Liver (tissue), 9 donors: ENCODE measurements around the gene NPC1L1. TPM values are rescaled to one million over a fixed set of nuclear protein-coding genes. Genes with fewer than 3 reads are reported as not detected.

Experiments
- DNase-seq: peaks from one replicate; pipeline ENCODE4 v3.0.0-alpha.2; 2017; ENCODE audit warnings: low spot score
- H3K27ac ChIP-seq, 2 donors: one replicate each; pipeline ENCODE4 v1.7.0; 2013; ENCODE audit warnings: inconsistent platforms in 2 of 2, low read length in 2 of 2, control low read depth in 1 of 2, low read depth in 1 of 2, mild to moderate bottlenecking in 1 of 2
- H3K27me3 ChIP-seq, 4 donors: one replicate each; pipeline versions ENCODE4 v1.6.1 to v1.7.0; 2013; ENCODE audit warnings: low read length in 3 of 4, inconsistent platforms in 1 of 4, mild to moderate bottlenecking in 1 of 4, moderate library complexity in 1 of 4; ENCODE audit not compliant: control insufficient read depth in 4 of 4, insufficient read depth in 4 of 4
- H3K36me3 ChIP-seq, 4 donors: one replicate each; pipeline versions ENCODE4 v1.6.1 to v1.7.0; 2013; ENCODE audit warnings: low read length in 3 of 4, mild to moderate bottlenecking in 3 of 4, low read depth in 1 of 4, moderate library complexity in 1 of 4; ENCODE audit not compliant: control insufficient read depth in 4 of 4, insufficient read depth in 3 of 4
- H3K4me1 ChIP-seq, 4 donors: one replicate each; pipeline versions ENCODE4 v1.6.1 to v1.7.0; 2013; ENCODE audit warnings: low read length in 3 of 4, mild to moderate bottlenecking in 3 of 4, moderate library complexity in 1 of 4; ENCODE audit not compliant: control insufficient read depth in 4 of 4, insufficient read depth in 4 of 4
- H3K4me3 ChIP-seq, 3 donors: one replicate each; pipeline versions ENCODE4 v1.6.1 to v1.7.0; 2013; ENCODE audit warnings: low read length in 3 of 3, control low read depth in 1 of 3, low read depth in 1 of 3, mild to moderate bottlenecking in 1 of 3
- H3K9ac ChIP-seq, 2 donors: one replicate each; pipeline ENCODE4 v1.7.0; 2013; ENCODE audit warnings: low read length in 2 of 2, mild to moderate bottlenecking in 2 of 2, moderate library complexity in 2 of 2, control low read depth in 1 of 2, low read depth in 1 of 2
- H3K9me3 ChIP-seq, 4 donors: one replicate each; pipeline versions ENCODE4 v1.6.1 to v1.7.0; 2013; ENCODE audit warnings: low read length in 3 of 4; ENCODE audit not compliant: control insufficient read depth in 4 of 4
- ATF3 ChIP-seq: IDR thresholded peaks from 2 replicates; pipeline ENCODE4 v1.6.1; 2016; ENCODE audit warnings: antibody characterized with exemption
- CTCF ChIP-seq: fragments of 150-350 bp; IDR thresholded peaks from 2 replicates; pipeline ENCODE4 v1.5.1; 2017; ENCODE audit warnings: improper control_type of control experiment, low read depth, low read length; ENCODE audit not compliant: missing input control
- EGR1 ChIP-seq, 2 donors: IDR thresholded peaks; 2 replicates each; pipeline ENCODE4 v1.6.1; 2016 to 2018; ENCODE audit warnings: antibody characterized with exemption in 2 of 2, low read depth in 2 of 2
- FOXA1 ChIP-seq: IDR thresholded peaks from 2 replicates; pipeline ENCODE4 v1.6.1; 2016; ENCODE audit warnings: antibody characterized with exemption
- FOXA2 ChIP-seq: IDR thresholded peaks from 2 replicates; pipeline ENCODE4 v1.6.1; 2016; ENCODE audit warnings: antibody characterized with exemption
- GABPA ChIP-seq, 2 donors: IDR thresholded peaks in 1 of 2; conservative IDR thresholded peaks in 1 of 2; 2 replicates each; pipeline ENCODE4 v1.6.1; 2016; ENCODE audit warnings: antibody characterized with exemption in 2 of 2, mild to moderate bottlenecking in 1 of 2, moderate library complexity in 1 of 2
- HNF4A ChIP-seq, 2 donors: conservative IDR thresholded peaks; 2 replicates each; pipeline ENCODE4 v1.6.1; 2016; ENCODE audit warnings: antibody characterized with exemption in 2 of 2, mild to moderate bottlenecking in 2 of 2
- HNF4G ChIP-seq: IDR thresholded peaks from 2 replicates; pipeline ENCODE4 v1.6.1; 2016; ENCODE audit warnings: antibody characterized with exemption
- JUND ChIP-seq, 2 donors: IDR thresholded peaks; 2 replicates each; pipeline ENCODE4 v1.6.1; 2016; ENCODE audit warnings: antibody characterized with exemption in 2 of 2
- NR2F2 ChIP-seq: IDR thresholded peaks from 2 replicates; pipeline ENCODE4 v1.6.1; 2016; ENCODE audit warnings: antibody characterized with exemption
- RXRA ChIP-seq, 2 donors: IDR thresholded peaks; 2 replicates each; pipeline ENCODE4 v1.6.1; 2017 to 2018; ENCODE audit warnings: antibody characterized with exemption in 2 of 2, mild to moderate bottlenecking in 1 of 2
- SP1 ChIP-seq: IDR thresholded peaks from 2 replicates; pipeline ENCODE4 v1.6.1; 2018; ENCODE audit warnings: antibody characterized with exemption, mild to moderate bottlenecking
- TAF1 ChIP-seq: conservative IDR thresholded peaks from 2 replicates; pipeline ENCODE4 v1.6.1; 2016; ENCODE audit warnings: antibody characterized with exemption, mild to moderate bottlenecking
- YY1 ChIP-seq: IDR thresholded peaks from 2 replicates; pipeline ENCODE4 v1.6.1; 2016; ENCODE audit warnings: antibody characterized with exemption, mild to moderate bottlenecking
- WGBS: extraction: QIAGEN DNeasy Blood & Tissue Kit; methylation state at CpG from one replicate; pipeline ENCODE4 v1.1.7; 2013; 5-methylcytosine and 5-hydroxymethylcytosine counted together
- polyA plus RNA-seq, 2 donors: library from polyadenylated mRNA; stranded (reverse) in 1 of 2; unstranded in 1 of 2; fragments of 200-250 nt in 1 of 2; fragments of >200 nt in 1 of 2; fragmentation: Nextera tagmentation in 1 of 2; extraction: Ambion mirVana in 1 of 2; gene quantifications; one replicate each; pipeline versions ENCODE4 v1.2.1 to v1.2.3, GENCODE V29; 2013 to 2015
- total RNA-seq, 2 donors: library from RNA; depleted of rRNA; stranded (reverse); fragments of >200 nt; gene quantifications; one replicate each; pipeline ENCODE4 v1.2.3, GENCODE V29; 2014
- TF ChIP-seq, protein P1 (sequence below): IDR thresholded peaks from 2 replicates; pipeline ENCODE4 v1.6.1; 2016; ENCODE audit warnings: antibody characterized with exemption
- TF ChIP-seq, protein P2 (sequence below): IDR thresholded peaks from 2 replicates; pipeline ENCODE4 v1.6.1; 2016; ENCODE audit warnings: antibody characterized with exemption, mild to moderate bottlenecking
- TF ChIP-seq, protein P3 (sequence below): IDR thresholded peaks from 2 replicates; pipeline ENCODE4 v1.6.1; 2016; ENCODE audit warnings: antibody characterized with exemption
- donor health status: healthy.
- donor health status: healthy.
- donor health status: healthy.
- donor health status: healthy.
- donor health status: healthy.

Gene NPC1L1
- total and polyA plus RNA-seq, 4 donors, result 7.2 to 22.1 (median 15.3) TPM

- H3K36me3 ChIP-seq, result peaks cover 0 to 10% (median under 1%) of the 10 kb centered on the region in 4 donors
These were observed 69.3 kb downstream of the NPC1L1 start for GRCh38 chr7:44471850-44472249.

DNA sequence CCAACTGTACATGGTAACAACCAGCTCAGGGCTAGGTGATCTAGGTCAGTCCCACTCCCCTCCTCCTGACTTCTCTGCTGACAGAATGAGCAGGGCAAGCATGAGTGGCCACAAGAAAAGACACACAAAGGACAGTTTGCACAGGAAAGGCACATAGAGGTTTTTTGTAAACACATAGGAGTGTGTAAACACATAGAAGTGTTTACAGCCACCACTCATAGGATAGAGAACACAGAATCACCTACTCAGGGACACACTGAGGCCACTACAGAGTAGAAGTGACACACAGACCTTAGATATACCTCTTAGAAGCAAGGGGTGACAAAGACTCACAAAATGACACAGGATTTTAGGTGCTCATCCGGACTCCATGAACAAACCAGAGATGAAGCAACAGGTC is 69.7 kb downstream of the NPC1L1 start:
- no peaks in the 10 kb centered on the region for H3K27me3 ChIP-seq
- no peaks in the 10 kb centered on the region for H3K9me3 ChIP-seq
- H3K4me1 ChIP-seq, result peaks cover 8 to 42% (median 32%) of the 10 kb centered on the region in 4 donors
- WGBS, result 58% methylated on average over 1 of the region's 1 CpG
- H3K9ac ChIP-seq, result no peak overlapping the region
- peak overlapping the region in 1 of 2 donors; percentile 28 for H3K27ac ChIP-seq
- H3K36me3 ChIP-seq, result peaks cover 0 to 12% (median under 1%) of the 10 kb centered on the region in 4 donors
- DNase-seq, result no peak
- TF ChIP-seq JUND (IDR thresholded peaks at IDR 0.05) (no peak), ATF3 (no peak), EGR1 (IDR thresholded peaks at IDR 0.05; ENCODE audit: low read depth in 2 of 2) (no peak), RXRA (IDR thresholded peaks at IDR 0.05) (no peak), HNF4G (no peak), FOXA1 (no peak), YY1 (no peak), SP1 (no peak), HNF4A (conservative IDR thresholded peaks at IDR 0.05) (no peak), GABPA (IDR thresholded peaks at IDR 0.05 in 1 of 2, conservative IDR thresholded peaks at IDR 0.05 in 1 of 2) (no peak), TAF1 (no peak), CTCF (no peak), FOXA2 (no peak), NR2F2 (no peak)
- TF ChIP-seq, protein P1, sequence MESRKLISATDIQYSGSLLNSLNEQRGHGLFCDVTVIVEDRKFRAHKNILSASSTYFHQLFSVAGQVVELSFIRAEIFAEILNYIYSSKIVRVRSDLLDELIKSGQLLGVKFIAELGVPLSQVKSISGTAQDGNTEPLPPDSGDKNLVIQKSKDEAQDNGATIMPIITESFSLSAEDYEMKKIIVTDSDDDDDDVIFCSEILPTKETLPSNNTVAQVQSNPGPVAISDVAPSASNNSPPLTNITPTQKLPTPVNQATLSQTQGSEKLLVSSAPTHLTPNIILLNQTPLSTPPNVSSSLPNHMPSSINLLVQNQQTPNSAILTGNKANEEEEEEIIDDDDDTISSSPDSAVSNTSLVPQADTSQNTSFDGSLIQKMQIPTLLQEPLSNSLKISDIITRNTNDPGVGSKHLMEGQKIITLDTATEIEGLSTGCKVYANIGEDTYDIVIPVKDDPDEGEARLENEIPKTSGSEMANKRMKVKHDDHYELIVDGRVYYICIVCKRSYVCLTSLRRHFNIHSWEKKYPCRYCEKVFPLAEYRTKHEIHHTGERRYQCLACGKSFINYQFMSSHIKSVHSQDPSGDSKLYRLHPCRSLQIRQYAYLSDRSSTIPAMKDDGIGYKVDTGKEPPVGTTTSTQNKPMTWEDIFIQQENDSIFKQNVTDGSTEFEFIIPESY, result no peak
- TF ChIP-seq, protein P2, sequence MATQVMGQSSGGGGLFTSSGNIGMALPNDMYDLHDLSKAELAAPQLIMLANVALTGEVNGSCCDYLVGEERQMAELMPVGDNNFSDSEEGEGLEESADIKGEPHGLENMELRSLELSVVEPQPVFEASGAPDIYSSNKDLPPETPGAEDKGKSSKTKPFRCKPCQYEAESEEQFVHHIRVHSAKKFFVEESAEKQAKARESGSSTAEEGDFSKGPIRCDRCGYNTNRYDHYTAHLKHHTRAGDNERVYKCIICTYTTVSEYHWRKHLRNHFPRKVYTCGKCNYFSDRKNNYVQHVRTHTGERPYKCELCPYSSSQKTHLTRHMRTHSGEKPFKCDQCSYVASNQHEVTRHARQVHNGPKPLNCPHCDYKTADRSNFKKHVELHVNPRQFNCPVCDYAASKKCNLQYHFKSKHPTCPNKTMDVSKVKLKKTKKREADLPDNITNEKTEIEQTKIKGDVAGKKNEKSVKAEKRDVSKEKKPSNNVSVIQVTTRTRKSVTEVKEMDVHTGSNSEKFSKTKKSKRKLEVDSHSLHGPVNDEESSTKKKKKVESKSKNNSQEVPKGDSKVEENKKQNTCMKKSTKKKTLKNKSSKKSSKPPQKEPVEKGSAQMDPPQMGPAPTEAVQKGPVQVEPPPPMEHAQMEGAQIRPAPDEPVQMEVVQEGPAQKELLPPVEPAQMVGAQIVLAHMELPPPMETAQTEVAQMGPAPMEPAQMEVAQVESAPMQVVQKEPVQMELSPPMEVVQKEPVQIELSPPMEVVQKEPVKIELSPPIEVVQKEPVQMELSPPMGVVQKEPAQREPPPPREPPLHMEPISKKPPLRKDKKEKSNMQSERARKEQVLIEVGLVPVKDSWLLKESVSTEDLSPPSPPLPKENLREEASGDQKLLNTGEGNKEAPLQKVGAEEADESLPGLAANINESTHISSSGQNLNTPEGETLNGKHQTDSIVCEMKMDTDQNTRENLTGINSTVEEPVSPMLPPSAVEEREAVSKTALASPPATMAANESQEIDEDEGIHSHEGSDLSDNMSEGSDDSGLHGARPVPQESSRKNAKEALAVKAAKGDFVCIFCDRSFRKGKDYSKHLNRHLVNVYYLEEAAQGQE, result no peak
- TF ChIP-seq, protein P3, sequence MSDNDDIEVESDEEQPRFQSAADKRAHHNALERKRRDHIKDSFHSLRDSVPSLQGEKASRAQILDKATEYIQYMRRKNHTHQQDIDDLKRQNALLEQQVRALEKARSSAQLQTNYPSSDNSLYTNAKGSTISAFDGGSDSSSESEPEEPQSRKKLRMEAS, result no peak
- H3K4me3 ChIP-seq, result no peak overlapping the region

More at GRCh38 chr7:44471850-44472249, 69.3 kb downstream of the NPC1L1 start:
- no peak for TF ChIP-seq CTCF
- Histone ChIP-seq H3K9ac (no peak overlapping the region), H3K27me3 (no peaks in the 10 kb centered on the region), H3K9me3 (no peaks in the 10 kb centered on the region), H3K4me3 (no peak overlapping the region), H3K27ac (peak overlapping the region in 1 of 2 donors; percentile 28), H3K4me1 (peaks cover 5 to 45% (median 32%) of the 10 kb centered on the region in 4 donors)
- 66% methylated on average over 3 of the region's 3 CpGs for WGBS
- DNase-seq, result no peak
